ENCODE results near the gene CTNNBL1. TPM values are rescaled to one million over a fixed set of nuclear protein-coding genes. Genes with fewer than 3 reads are reported as not detected.

CTNNBL1 gene
- total RNA-seq, 1 experiment from 2014 or later, result 55.4 TPM

DNA sequence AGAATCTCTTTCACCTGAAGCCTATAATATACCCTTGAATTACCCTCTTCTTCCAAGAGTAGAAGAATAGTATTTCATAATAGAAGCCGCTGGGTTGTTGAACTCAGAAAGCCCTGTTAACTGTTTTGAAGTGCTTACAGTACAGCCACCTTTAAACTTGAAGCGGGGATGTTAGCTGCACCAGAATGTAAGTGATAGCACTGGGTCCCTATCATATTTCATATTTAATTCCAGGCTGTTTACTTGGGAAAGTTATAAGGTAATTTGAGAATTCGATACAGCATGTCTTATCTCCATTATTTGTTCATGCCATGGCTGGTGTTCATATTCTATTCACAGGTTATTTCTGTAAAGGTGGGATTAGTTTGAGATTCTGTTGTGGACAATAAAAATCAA is 145.6 kb downstream of the CTNNBL1 start:
- Histone ChIP-seq H4K20me1 (ENCODE audit: insufficient read depth) (no peaks in the 10 kb centered on the region), H3K4me1 (ENCODE audit: control insufficient read depth in 1 of 2, insufficient read depth in 2 of 2, low read length in 2 of 2) (no peaks in the 10 kb centered on the region), H3K9ac (ENCODE audit: low read length) (no peak overlapping the region), H3K27ac (ENCODE audit: low read depth, low read length) (no peak overlapping the region), H3K9me3 (ENCODE audit: control insufficient read depth in 1 of 2, insufficient read depth in 1 of 2, low read depth in 1 of 2, low read length in 2 of 2) (no peaks in the 10 kb centered on the region), H2AFZ (ENCODE audit: low read depth, low read length, poor library complexity, severe bottlenecking) (no peak overlapping the region), H3K36me3 (ENCODE audit: control insufficient read depth in 1 of 2, insufficient read depth in 2 of 2, low read length in 2 of 2) (no peaks in the 10 kb centered on the region), H3K79me2 (ENCODE audit: insufficient read depth, low read length) (no peaks in the 10 kb centered on the region), H3K27me3 (ENCODE audit: insufficient read depth, low read length) (no peaks in the 10 kb centered on the region), H3K4me3 (replicated peaks in 1 of 2; ENCODE audit: low read depth in 1 of 2, low read length in 2 of 2) (no peak overlapping the region), H3K9me2 (ENCODE audit: insufficient read depth) (no peaks in the 10 kb centered on the region), H3K4me2 (ENCODE audit: low read length) (no peak overlapping the region)
- ChIA-PET RAD21 (ENCODE audit: low non-redundant PET in 1 of 2, low total read pairs in 2 of 2, uncharacterized antibody in 2 of 2, unreplicated experiment in 2 of 2) (no interaction called here), POLR2A (no interaction called here), CTCF (no interaction called here)
- no peak for DNase-seq (ENCODE audit: low read depth, low spot score)
- BruUV-seq (replicated peaks), result no TSS peak
- ATAC-seq, result no peak
- TF ChIP-seq, protein P1, sequence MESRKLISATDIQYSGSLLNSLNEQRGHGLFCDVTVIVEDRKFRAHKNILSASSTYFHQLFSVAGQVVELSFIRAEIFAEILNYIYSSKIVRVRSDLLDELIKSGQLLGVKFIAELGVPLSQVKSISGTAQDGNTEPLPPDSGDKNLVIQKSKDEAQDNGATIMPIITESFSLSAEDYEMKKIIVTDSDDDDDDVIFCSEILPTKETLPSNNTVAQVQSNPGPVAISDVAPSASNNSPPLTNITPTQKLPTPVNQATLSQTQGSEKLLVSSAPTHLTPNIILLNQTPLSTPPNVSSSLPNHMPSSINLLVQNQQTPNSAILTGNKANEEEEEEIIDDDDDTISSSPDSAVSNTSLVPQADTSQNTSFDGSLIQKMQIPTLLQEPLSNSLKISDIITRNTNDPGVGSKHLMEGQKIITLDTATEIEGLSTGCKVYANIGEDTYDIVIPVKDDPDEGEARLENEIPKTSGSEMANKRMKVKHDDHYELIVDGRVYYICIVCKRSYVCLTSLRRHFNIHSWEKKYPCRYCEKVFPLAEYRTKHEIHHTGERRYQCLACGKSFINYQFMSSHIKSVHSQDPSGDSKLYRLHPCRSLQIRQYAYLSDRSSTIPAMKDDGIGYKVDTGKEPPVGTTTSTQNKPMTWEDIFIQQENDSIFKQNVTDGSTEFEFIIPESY (IDR thresholded peaks at IDR 0.05; ENCODE audit: extremely low read depth, insufficient replicate concordance, low read length), result no peak
- TF ChIP-seq EGR1 (IDR thresholded peaks at IDR 0.05; ENCODE audit: low read depth), result no peak
- TF ChIP-seq EZH2 (IDR thresholded peaks at IDR 0.05), result no peak
- no peak for TF ChIP-seq CBX3 (IDR thresholded peaks at IDR 0.05; ENCODE audit: low read depth)
- no peak for TF ChIP-seq ELF1 (IDR thresholded peaks at IDR 0.05; ENCODE audit: borderline replicate concordance, low read depth)
- no peak for TF ChIP-seq TCF7L2 (IDR thresholded peaks at IDR 0.05; ENCODE audit: borderline replicate concordance, extremely low read depth, insufficient read depth, insufficient read length)
- no peak for TF ChIP-seq SP1 (IDR thresholded peaks at IDR 0.05; ENCODE audit: low read depth)
- TF ChIP-seq SRF (IDR thresholded peaks at IDR 0.05; ENCODE audit: low read depth), result no peak
- intact Hi-C loops (cut with micrococcal nuclease), result no loop called here

DNA sequence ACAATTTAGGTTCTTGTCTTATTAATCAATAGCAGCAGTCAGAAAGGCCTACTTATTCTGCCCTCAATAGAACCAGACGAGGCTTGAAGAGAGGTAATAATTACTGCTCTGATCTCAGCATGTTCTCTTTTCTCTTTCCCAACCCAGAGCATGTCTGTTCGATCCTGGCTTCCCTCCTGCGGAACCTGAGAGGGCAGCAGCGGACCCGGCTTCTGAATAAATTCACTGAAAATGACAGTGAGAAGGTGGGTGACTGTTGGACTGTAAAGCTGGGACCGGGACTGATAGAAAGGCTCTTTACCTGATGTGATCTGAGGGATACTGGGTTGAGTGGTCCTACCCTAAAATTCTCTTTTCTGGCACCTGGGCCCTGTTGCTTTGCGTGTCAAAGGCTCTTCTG is 146.1 kb downstream of the CTNNBL1 start:
- TF ChIP-seq CBX3 (IDR thresholded peaks at IDR 0.05; ENCODE audit: low read depth), result no peak
- Histone ChIP-seq H3K9ac (ENCODE audit: low read length) (no peak overlapping the region), H3K4me3 (replicated peaks in 1 of 2; ENCODE audit: low read depth in 1 of 2, low read length in 2 of 2) (no peak overlapping the region), H3K27ac (ENCODE audit: low read depth, low read length) (no peak overlapping the region), H2AFZ (ENCODE audit: low read depth, low read length, poor library complexity, severe bottlenecking) (no peak overlapping the region), H3K27me3 (ENCODE audit: insufficient read depth, low read length) (no peaks in the 10 kb centered on the region), H3K9me3 (ENCODE audit: control insufficient read depth in 1 of 2, insufficient read depth in 1 of 2, low read depth in 1 of 2, low read length in 2 of 2) (no peaks in the 10 kb centered on the region), H3K9me2 (ENCODE audit: insufficient read depth) (no peaks in the 10 kb centered on the region), H3K79me2 (ENCODE audit: insufficient read depth, low read length) (no peaks in the 10 kb centered on the region), H4K20me1 (ENCODE audit: insufficient read depth) (no peaks in the 10 kb centered on the region), H3K36me3 (ENCODE audit: control insufficient read depth in 1 of 2, insufficient read depth in 2 of 2, low read length in 2 of 2) (no peaks in the 10 kb centered on the region), H3K4me1 (ENCODE audit: control insufficient read depth in 1 of 2, insufficient read depth in 2 of 2, low read length in 2 of 2) (no peaks in the 10 kb centered on the region), H3K4me2 (ENCODE audit: low read length) (no peak overlapping the region)
- DNase-seq (ENCODE audit: low read depth, low spot score) (no peak), ATAC-seq (no peak)
- ChIA-PET RAD21 (ENCODE audit: low non-redundant PET in 1 of 2, low total read pairs in 2 of 2, uncharacterized antibody in 2 of 2, unreplicated experiment in 2 of 2) (no interaction called here), POLR2A (no interaction called here), CTCF (no interaction called here)
- no TSS peak for BruUV-seq (replicated peaks)
- intact Hi-C loops (cut with micrococcal nuclease), result no loop called here

All from HCT116 (cell line).